Muscle layer of colon (tissue), 2 donors: Measurements from ENCODE around the gene LEFTY2.
"Not testable (repeated sequence)": the region's sequence is repeated elsewhere in the genome, so short reads cannot be mapped to it uniquely, and the experiment has no call there.

Source experiments
- H3K27ac ChIP-seq: one replicate; pipeline ENCODE4 v1.7.0; 2013; ENCODE audit warnings: low read depth, mild to moderate bottlenecking, low read length, moderate library complexity
- H3K27me3 ChIP-seq, 2 donors: one replicate each; pipeline ENCODE4 v1.7.0; 2013; ENCODE audit warnings: low read length in 2 of 2, mild to moderate bottlenecking in 2 of 2; ENCODE audit not compliant: insufficient read depth in 2 of 2, control insufficient read depth in 1 of 2
- H3K36me3 ChIP-seq: one replicate; pipeline ENCODE4 v1.7.0; 2013; ENCODE audit warnings: mild to moderate bottlenecking, low read length; ENCODE audit not compliant: insufficient read depth
- H3K4me1 ChIP-seq: one replicate; pipeline ENCODE4 v1.7.0; 2013; ENCODE audit warnings: mild to moderate bottlenecking, low read length; ENCODE audit not compliant: insufficient read depth
- H3K4me3 ChIP-seq, 2 donors: one replicate each; pipeline ENCODE4 v1.7.0; 2013; ENCODE audit warnings: low read length in 2 of 2, low read depth in 1 of 2, mild to moderate bottlenecking in 1 of 2, moderate library complexity in 1 of 2
- H3K9ac ChIP-seq: one replicate; pipeline ENCODE4 v1.7.0; 2013; ENCODE audit warnings: low read length
- H3K9me3 ChIP-seq: one replicate; pipeline ENCODE4 v1.7.0; 2013; ENCODE audit warnings: mild to moderate bottlenecking, low read length
- donor health status: abdominal sarcoma.
- donor health status: Adenocarcinoma of cecum.

LEFTY2 gene

DNA sequence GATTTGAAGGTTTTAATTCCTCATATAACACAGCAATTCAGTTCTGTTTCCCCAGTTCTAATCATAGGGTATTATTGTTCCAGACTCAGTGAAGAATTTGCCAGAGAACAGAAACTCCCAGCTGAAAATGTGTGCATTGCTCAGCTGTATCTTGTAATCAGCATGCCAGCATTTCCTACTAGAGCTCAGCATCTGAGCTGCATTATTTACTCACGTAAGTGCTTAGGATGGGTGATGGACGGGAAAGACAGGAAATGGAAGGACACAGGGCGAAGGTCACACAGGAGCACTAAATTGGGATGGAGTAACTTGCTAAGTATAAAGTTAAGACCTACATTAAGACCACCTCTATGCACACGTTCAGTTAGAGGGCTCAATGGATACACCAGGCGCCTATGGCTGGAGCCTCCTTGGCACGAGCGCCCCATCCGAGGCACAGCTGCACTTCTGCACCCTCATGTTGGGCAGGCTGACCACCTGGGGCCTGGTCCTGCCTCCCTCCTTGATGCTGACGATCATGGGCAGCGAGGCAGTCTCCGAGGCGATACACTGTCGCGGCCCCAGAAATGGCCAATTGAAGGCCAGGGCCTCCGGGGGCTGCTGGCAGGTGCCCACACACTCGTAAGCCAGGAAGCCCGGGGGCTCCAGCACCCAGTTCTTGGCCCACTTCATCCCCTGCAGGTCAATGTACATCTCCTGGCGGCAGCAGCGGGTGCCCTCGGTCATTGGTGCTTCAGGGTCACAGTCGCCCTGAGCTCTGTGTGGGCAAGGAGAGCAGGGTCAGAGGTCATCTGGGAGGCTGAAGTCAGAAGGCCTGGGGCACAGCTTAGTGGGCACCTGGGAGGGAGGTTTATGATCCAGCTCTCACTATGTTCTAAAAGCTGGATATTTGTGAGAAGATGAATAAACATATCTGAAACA, 3.7 kb downstream of the LEFTY2 start:
- peaks cover 15% of the 10 kb centered on the region for H3K4me1 ChIP-seq
- H3K9me3 ChIP-seq = no peaks in the 10 kb centered on the region
- no peak overlapping the region for H3K9ac ChIP-seq
- H3K4me3 ChIP-seq = no peak overlapping the region
- H3K36me3 ChIP-seq = no peaks in the 10 kb centered on the region
- H3K27ac ChIP-seq = no peak overlapping the region
- H3K27me3 ChIP-seq = no peaks in the 10 kb centered on the region

GRCh38 chr1:225936523-225936922, 4.5 kb downstream of the LEFTY2 start:
- peaks cover 11% of the 10 kb centered on the region for H3K4me1 ChIP-seq
- H3K27ac ChIP-seq = no peak overlapping the region
- H3K27me3 ChIP-seq = no peaks in the 10 kb centered on the region
- no peak overlapping the region for H3K9ac ChIP-seq
- H3K9me3 ChIP-seq = no peaks in the 10 kb centered on the region
- H3K4me3 ChIP-seq = no peak overlapping the region
- H3K36me3 ChIP-seq = no peaks in the 10 kb centered on the region

DNA sequence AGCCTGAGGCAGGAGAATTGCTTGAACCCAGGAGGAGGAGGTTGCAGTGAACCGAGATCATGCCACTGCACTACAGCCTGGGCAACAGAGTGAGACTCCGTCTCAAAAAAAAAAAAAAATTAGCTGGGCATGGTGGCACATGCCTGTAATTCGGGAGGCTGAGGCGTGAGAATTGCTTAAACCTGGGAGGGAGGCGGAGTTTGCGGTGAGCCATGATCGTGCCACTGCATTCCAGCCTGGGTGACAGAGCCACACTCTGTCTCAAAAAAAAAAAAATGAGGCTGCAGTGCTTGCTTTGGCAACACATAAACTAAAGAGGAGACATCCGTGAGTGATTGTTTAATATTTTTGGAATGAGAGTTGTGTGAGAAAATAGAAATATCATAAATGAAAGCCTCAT, 4.9 kb downstream of the LEFTY2 start:
- not testable (repeated sequence) for H3K36me3 ChIP-seq, H3K27ac ChIP-seq, H3K4me1 ChIP-seq, H3K4me3 ChIP-seq, H3K9ac ChIP-seq, H3K27me3 ChIP-seq, H3K9me3 ChIP-seq

DNA sequence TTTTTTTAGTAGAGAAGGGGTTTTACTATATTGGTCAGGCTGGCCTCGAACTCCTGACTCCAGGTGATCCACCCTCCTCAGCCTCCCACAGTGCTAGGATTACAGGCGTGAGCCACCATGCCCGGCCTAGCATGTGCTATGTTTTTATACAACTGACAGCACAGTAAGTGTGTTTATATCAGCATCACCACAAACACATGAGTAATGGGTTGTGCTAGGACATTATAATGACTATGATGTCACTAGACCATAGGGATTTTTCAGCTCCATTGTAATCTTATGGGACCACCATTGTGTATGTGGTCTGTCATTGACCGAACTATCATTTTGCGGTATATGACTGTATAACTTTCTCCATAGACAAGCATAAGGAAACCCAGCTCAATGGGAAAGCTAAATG, 6.3 kb downstream of the LEFTY2 start:
- Histone ChIP-seq H3K4me3 (no peak overlapping the region), H3K9me3 (no peaks in the 10 kb centered on the region), H3K36me3 (no peaks in the 10 kb centered on the region), H3K4me1 (no peaks in the 10 kb centered on the region), H3K27me3 (no peaks in the 10 kb centered on the region), H3K9ac (no peak overlapping the region), H3K27ac (no peak overlapping the region)

DNA sequence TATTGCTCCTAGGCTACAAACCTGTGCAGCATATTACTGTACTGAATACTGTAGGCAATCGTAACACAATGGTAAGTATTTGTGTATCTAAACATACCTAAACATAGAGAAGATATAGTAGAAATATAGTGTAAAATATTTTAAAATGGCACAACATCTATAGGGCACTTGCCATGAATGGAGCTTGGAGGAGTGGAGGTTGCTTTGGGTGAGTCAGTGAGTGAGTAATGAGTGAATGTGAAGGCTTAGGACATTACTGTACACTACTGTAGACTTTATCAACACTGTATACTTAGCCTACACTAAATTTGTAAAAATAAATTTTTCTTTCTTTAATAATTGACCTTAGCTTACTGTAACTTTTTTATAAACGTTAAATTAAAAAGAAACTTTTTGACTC, 7.9 kb downstream of the LEFTY2 start:
- Histone ChIP-seq H3K9ac (no peak overlapping the region), H3K4me1 (no peaks in the 10 kb centered on the region), H3K36me3 (no peaks in the 10 kb centered on the region), H3K27me3 (no peaks in the 10 kb centered on the region), H3K27ac (no peak overlapping the region), H3K4me3 (no peak overlapping the region), H3K9me3 (no peaks in the 10 kb centered on the region)

- no peaks in the 10 kb centered on the region for H3K36me3 ChIP-seq
- no peak overlapping the region for H3K9ac ChIP-seq
- no peaks in the 10 kb centered on the region for H3K4me1 ChIP-seq
- H3K4me3 ChIP-seq = no peak overlapping the region
- no peaks in the 10 kb centered on the region for H3K27me3 ChIP-seq
- H3K27ac ChIP-seq = no peak overlapping the region
- H3K9me3 ChIP-seq = no peaks in the 10 kb centered on the region
These were observed 9.5 kb downstream of the LEFTY2 start for GRCh38 chr1:225931270-225932136.

DNA sequence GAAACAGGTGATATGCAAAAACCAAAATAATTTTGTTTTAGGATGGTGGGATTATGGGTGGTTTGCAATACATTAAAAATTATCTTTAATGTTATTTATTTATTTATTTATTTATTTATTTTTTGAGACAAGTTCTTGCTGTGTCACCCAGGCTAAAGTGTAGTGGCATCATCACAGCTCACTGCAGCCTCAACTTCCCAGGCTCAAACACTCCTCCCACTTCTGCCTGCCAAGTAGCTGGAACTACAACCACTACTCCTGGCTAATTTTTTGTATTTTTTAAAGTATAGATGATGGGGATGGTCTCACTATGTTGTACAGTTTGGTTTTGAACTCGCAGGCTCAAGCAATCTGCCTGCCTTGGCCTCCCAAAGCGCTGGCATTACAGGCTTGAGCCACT, 10.5 kb downstream of the LEFTY2 start:
- no peaks in the 10 kb centered on the region for H3K27me3 ChIP-seq
- H3K9me3 ChIP-seq = no peaks in the 10 kb centered on the region
- no peaks in the 10 kb centered on the region for H3K4me1 ChIP-seq
- H3K36me3 ChIP-seq = no peaks in the 10 kb centered on the region
- no peak overlapping the region for H3K9ac ChIP-seq
- H3K4me3 ChIP-seq = no peak overlapping the region
- no peak overlapping the region for H3K27ac ChIP-seq

DNA sequence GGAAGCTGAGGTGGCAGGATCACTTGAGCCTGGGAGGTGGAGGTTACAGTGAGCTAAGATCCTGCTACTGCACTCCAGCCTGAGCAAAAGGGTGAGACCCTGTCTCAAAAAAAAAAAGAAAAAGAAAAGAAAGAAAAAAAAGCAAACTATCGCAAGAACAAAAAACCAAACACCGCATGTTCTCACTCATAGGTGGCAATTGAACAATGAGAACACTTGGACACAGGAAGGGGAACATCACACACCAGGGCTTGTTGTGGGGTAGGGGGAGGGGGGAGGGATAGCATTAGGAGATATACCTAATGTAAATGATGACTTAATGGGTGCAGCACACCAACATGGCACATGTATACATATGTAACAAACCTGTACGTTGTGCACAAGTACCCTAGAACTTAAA, 11.6 kb downstream of the LEFTY2 start:
- H3K9ac ChIP-seq, H3K27me3 ChIP-seq, H3K27ac ChIP-seq, H3K4me1 ChIP-seq, H3K4me3 ChIP-seq, H3K36me3 ChIP-seq, H3K9me3 ChIP-seq: not testable (repeated sequence)

- no peak overlapping the region for H3K4me3 ChIP-seq
- H3K27me3 ChIP-seq = no peaks in the 10 kb centered on the region
- H3K4me1 ChIP-seq = peaks cover under 1% of the 10 kb centered on the region
- no peaks in the 10 kb centered on the region for H3K36me3 ChIP-seq
- H3K9me3 ChIP-seq = no peaks in the 10 kb centered on the region
- H3K9ac ChIP-seq = no peak overlapping the region
- no peak overlapping the region for H3K27ac ChIP-seq
These were observed 12.5 kb downstream of the LEFTY2 start for GRCh38 chr1:225928186-225929175.

DNA sequence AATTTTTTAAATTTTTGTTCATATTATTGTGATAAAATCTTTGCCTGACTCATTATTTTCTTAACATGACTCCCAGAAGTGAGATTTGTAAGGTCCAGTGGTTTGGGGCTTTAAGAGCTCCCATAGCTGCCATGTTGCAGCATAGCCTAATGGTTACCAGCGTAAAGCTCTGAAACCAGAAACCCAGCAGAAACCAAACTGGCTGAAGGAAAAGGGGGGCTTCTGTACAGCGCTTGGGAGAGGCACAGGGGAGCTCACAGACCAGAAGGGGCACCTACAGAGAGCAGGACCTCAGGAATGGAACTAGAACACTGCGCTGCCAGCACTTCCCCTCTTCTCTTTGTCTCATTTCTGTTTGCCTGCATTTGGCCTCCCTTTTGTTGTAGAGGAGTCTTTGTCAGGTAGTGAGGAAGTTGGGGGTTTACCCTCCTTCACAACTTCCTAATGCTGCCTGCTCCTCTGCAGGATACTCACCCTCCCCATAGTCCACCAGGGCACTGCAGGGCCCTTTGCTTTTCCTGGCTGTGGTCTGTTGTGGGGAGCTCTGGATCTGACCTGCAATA, 14.4 kb downstream of the LEFTY2 start:
- H3K27me3 ChIP-seq = no peaks in the 10 kb centered on the region
- no peaks in the 10 kb centered on the region for H3K9me3 ChIP-seq
- H3K27ac ChIP-seq = no peak overlapping the region
- H3K36me3 ChIP-seq = no peaks in the 10 kb centered on the region
- H3K9ac ChIP-seq = no peak overlapping the region
- peaks cover 14% of the 10 kb centered on the region for H3K4me1 ChIP-seq
- H3K4me3 ChIP-seq = no peak overlapping the region
